Measurements from ENCODE around the gene AP3S2.

AP3S2 gene

DNA sequence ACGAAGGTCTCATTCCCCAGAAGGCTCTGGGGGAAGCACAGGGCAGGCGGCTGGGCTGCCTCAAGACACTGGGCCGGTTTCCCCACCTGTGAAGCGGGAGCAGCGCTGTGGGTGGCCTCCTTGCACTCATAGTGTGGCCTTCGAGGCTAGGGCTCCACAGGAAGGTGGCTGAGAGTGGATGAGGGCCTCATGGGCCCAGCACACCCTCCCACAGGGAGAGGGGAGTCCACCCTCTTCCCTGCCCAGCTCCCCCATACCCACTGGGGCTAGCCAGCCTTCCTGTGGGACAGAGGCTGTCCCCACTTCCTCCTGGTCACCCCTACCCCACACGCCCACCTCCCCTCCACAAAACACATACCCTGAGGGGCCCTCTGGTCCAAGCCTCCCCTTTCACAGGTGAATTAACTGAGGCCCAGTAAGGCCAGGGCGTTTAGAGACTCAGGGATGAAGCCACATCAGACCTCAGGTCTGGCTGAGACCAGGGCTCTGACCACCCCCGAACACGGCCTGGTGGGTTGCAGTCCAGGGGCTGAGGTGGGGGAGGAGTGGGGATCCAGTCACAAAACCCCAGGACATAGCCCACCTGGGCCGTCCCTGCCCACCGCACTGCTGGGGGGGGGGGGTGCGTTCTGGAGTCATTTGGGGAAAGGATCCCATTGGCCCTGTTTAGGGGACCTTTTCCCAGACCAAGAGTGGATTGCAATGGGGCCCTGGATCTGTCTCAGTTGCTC is 80.2 kb downstream of the AP3S2 start:
- H3K4me1 ChIP-seq: no peaks in the 10 kb centered on the region
- no peaks in the 10 kb centered on the region for H3K36me3 ChIP-seq
- TF ChIP-seq CTCF (IDR thresholded peaks at IDR 0.05; ENCODE audit: low read depth, low read length): no peak
- no peak for DNase-seq
- H3K4me3 ChIP-seq (ENCODE audit: low read depth, low read length): no peak overlapping the region
- H3K9me3 ChIP-seq: no peaks in the 10 kb centered on the region
- H3K27me3 ChIP-seq: peaks cover 3% of the 10 kb centered on the region

GRCh38 chr15:89812847-89813320 is 80.9 kb downstream of the AP3S2 start:
- no peak for DNase-seq
- no peak for TF ChIP-seq CTCF (IDR thresholded peaks at IDR 0.05; ENCODE audit: low read depth, low read length)
- H3K4me3 ChIP-seq (ENCODE audit: low read depth, low read length): no peak overlapping the region

DNA sequence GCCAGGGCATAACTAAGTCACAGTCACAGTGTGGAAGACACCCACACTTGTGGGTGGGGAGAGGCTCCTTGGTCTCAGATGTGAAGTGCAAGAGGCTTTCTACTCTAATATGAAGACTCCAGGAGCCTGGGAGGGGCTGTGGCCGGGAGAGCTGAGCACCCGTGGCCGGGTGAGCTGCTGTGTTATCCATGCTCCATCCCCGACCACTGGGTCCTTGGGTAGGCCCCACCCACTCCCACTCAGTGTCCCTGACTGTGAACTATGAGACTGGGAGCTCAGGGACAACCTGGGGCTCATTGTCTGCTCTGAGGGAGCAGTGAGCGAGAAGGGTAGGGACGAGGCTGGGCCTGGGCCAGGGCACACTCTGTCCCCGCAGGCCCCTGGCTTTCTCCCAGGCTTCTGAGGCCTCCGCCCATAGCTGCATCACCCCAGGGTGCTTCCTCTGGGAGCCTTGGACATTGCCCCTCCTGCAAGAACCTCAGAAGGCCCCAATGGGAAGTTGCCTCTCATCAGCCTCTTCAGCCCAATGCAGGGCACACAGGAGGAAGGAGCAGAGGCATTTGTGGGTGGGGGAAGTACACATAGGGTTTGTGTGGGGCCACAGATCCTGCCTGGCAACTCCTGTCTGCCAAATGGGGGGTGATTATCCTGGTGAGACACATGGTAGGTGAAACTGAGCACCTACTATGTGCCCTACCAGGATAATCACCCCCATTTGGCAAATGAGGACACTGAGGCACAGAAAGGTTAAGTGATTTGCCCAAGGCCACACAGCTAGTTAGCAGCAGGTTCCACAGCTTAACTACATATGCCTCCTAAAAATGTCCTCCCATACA is 81.6 kb downstream of the AP3S2 start:
- no peak for TF ChIP-seq CTCF (IDR thresholded peaks at IDR 0.05; ENCODE audit: low read depth, low read length)

More at GRCh38 chr15:89812847-89813320, 80.9 kb downstream of the AP3S2 start:
- Histone ChIP-seq H3K4me1 (no peaks in the 10 kb centered on the region), H3K9me3 (no peaks in the 10 kb centered on the region), H3K36me3 (no peaks in the 10 kb centered on the region), H3K27me3 (peaks cover 3% of the 10 kb centered on the region)

DNA sequence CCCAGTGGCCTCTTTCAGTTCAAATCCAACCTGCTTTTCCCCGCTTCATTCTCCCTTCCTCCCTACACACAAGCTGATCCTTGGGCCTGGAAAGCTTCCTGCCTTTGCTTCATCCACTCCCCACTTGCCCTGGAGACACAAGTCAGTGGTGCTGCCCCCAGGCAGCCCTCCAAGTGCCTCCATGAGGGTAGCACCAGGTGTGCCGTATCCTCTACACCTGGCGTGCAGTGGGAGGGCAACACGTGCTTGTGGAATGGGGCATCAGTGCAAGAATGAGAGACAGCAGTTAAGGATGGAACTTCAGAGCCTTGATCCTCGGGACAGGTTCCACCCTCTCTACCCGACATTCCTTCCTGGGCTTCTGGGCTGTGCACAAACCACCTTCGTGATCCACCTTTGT is 83.0 kb downstream of the AP3S2 start:
- TF ChIP-seq CTCF (IDR thresholded peaks at IDR 0.05; ENCODE audit: low read depth, low read length): no peak

More for the DNA sequence above, 81.6 kb downstream of the AP3S2 start:
- no peaks in the 10 kb centered on the region for H3K9me3 ChIP-seq
- H3K4me1 ChIP-seq: no peaks in the 10 kb centered on the region
- no peak overlapping the region for H3K4me3 ChIP-seq (ENCODE audit: low read depth, low read length)
- peaks cover 3% of the 10 kb centered on the region for H3K27me3 ChIP-seq
- no peaks in the 10 kb centered on the region for H3K36me3 ChIP-seq
- DNase-seq: no peak

GRCh38 chr15:89809787-89810148 is 84.0 kb downstream of the AP3S2 start:
- no peak for DNase-seq
- Histone ChIP-seq H3K9me3 (no peaks in the 10 kb centered on the region), H3K27me3 (no peaks in the 10 kb centered on the region), H3K4me3 (ENCODE audit: low read depth, low read length) (no peak overlapping the region), H3K36me3 (no peaks in the 10 kb centered on the region), H3K4me1 (no peaks in the 10 kb centered on the region)
- no peak for TF ChIP-seq CTCF (IDR thresholded peaks at IDR 0.05; ENCODE audit: low read depth, low read length)

More for the DNA sequence above, 83.0 kb downstream of the AP3S2 start:
- Histone ChIP-seq H3K9me3 (no peaks in the 10 kb centered on the region), H3K36me3 (no peaks in the 10 kb centered on the region), H3K4me3 (ENCODE audit: low read depth, low read length) (no peak overlapping the region), H3K4me1 (no peaks in the 10 kb centered on the region), H3K27me3 (peaks cover 3% of the 10 kb centered on the region; the same call in 1 of the 2 replicates)
- DNase-seq: no peak

All from BE2C (cell line).